DLD1 (cell line): ENCODE measurements around the gene USP26.
"Not testable (repeated sequence)": the region's sequence is repeated elsewhere in the genome, so short reads cannot be mapped to it uniquely, and the experiment has no call there.

Experiments used
- in situ Hi-C: cut with HindIII; loops from 2 replicates; pipeline ENCODE4 v1.10.0; 2017; ENCODE audit warnings: low sequenced_read_pairs

Gene USP26

GRCh38 chrX:133044145-133044786 is 52.6 kb downstream of the USP26 start:
- in situ Hi-C loops, result not testable (repeated sequence)

GRCh38 chrX:133042260-133042659 is 54.6 kb downstream of the USP26 start:
- in situ Hi-C loops, result no loop called here

- in situ Hi-C loops, result no loop called here
Measured at GRCh38 chrX:133033010-133033409, 63.9 kb downstream of the USP26 start.

- in situ Hi-C loops, result no loop called here
Measured at GRCh38 chrX:133018229-133018628, 78.7 kb downstream of the USP26 start.

- in situ Hi-C loops, result no loop called here
Measured at GRCh38 chrX:133007458-133007857, 89.5 kb downstream of the USP26 start.

- in situ Hi-C loops, result no loop called here
Measured at GRCh38 chrX:133005616-133006015, 91.3 kb downstream of the USP26 start.

GRCh38 chrX:133005042-133005441 is 91.9 kb downstream of the USP26 start:
- in situ Hi-C loops, result no loop called here

- in situ Hi-C loops, result no loop called here
Measured at GRCh38 chrX:132999209-132999608, 97.7 kb downstream of the USP26 start.

GRCh38 chrX:132990835-132991234 is 106.1 kb downstream of the USP26 start:
- in situ Hi-C loops, result no loop called here

GRCh38 chrX:132986556-132986955 is 110.4 kb downstream of the USP26 start:
- in situ Hi-C loops, result no loop called here

- in situ Hi-C loops, result no loop called here
Measured at GRCh38 chrX:132984058-132984650, 112.8 kb downstream of the USP26 start.

- in situ Hi-C loops, result no loop called here
Measured at GRCh38 chrX:132983496-132983895, 113.4 kb downstream of the USP26 start.

GRCh38 chrX:132980035-132980434 is 116.9 kb downstream of the USP26 start:
- in situ Hi-C loops, result not testable (repeated sequence)
